HK-2 (cell line): ENCODE data around the gene PDX1.

Experiments used
- DNase-seq: peaks from one replicate; pipeline ENCODE4 v3.0.0-alpha.2; 2018; ENCODE audit not compliant: unreplicated experiment

Gene PDX1

DNA sequence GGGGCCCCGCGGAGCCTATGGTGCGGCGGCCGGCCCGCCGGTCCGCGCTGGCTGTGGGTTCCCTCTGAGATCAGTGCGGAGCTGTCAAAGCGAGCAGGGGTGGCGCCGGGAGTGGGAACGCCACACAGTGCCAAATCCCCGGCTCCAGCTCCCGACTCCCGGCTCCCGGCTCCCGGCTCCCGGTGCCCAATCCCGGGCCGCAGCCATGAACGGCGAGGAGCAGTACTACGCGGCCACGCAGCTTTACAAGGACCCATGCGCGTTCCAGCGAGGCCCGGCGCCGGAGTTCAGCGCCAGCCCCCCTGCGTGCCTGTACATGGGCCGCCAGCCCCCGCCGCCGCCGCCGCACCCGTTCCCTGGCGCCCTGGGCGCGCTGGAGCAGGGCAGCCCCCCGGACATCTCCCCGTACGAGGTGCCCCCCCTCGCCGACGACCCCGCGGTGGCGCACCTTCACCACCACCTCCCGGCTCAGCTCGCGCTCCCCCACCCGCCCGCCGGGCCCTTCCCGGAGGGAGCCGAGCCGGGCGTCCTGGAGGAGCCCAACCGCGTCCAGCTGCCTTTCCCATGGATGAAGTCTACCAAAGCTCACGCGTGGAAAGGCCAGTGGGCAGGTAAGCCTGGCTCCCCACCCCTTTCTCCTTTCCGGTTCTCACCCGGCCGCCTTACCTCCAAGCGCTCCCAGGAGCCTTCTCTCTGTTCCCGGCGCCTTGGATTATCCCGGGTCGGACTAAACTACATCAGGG, at the start of gene PDX1:
TSS of gene PDX1 (plus strand) at position 67 of the 743 bp plus-strand sequence. CDS start at position 206, 139 bp downstream.
- no peak for DNase-seq

DNA sequence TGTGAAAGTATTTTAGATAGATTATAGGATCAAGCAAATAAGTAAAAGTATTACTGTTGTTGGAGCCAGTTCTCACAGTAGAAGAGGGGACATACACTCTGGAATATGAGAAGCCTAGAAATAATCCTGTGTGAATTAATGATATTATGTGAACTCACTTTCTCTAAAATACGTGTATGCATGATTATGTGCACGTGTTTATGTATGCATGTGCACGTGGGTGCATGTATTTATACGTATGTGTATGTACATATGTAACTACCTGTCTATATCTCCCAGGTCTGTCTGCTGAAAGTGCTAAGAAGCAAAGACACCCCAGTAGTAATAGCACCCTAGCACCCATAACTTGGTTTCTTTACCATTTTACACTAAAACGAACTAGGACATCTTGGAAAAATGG, 41.5 kb upstream of the PDX1 start:
- DNase-seq: no peak

DNA sequence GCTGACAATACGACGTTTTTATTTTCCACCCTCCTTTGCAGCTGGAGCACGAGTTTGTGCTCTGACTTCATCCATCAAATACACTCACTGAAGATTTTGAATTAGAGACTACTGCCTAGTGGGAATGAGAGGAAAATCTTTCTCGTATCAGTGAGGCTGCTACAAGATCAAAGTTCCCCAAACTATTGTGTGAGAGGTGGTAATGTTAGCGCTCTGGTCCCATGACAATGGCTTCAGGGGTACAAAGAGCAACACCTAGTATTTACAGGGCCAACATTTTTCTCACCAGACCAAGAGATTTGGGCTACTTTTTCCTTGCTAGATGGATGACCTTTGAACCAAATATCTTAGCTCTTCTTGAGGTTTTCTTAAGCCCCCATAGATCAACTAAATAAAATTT, 30.3 kb upstream of the PDX1 start:
- no peak for DNase-seq

DNA sequence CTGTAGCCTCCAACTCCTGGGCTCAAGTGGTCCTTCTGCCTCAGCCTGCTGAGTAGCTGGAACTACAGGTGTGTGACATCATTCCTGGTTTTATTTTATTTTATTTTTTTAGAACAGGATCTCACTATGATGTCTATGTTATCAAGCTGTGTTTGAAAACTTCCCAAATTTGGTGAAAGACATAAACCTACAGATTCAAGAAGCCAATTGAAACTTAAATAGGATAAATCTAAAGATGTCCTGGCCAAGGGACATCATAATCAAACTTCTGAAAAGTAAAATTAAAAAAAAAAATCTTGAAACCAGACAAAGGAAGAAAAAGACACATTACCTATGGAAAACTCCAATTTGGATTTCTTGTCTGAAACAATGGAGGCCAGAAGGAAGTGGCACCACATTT, 23.1 kb upstream of the PDX1 start:
- DNase-seq: no peak

DNA sequence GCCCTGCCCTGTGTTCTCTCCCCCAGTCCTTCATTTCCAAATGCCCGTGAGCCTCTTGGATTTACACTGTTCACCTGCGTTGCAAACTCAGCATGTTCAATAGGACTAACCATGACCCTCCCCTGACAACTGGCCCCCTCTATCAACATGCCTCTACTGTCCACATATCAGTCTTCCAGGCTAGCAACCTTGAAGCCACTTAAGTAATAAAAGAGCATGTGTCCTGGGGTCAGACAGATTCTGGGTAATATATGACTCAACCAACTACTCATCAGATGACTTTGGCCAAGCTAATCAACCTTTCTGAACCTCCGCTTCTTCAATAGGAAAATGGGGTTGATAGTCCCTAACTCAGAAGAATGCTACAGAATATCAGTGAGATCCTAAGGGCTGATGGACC, 15.1 kb upstream of the PDX1 start:
- DNase-seq: no peak

DNA sequence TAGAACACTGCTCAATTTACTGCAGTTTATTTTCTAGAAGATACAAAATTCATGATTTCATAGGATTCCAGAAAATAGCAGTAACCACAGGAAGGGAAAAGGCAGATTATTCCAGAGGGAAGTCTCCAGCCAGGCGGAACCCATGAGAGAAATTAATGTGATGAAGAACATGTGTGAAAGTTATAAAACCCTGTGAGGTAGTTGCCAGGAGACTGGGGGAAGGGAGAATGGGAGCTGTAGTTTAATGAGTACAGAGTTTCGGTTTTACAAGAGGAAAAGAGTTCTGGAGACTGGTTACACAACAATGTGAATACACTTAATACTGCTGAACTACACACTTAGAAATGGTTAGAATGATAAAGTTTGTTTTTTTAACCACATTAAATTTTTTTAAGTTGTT, 14.2 kb upstream of the PDX1 start:
- no peak for DNase-seq

DNA sequence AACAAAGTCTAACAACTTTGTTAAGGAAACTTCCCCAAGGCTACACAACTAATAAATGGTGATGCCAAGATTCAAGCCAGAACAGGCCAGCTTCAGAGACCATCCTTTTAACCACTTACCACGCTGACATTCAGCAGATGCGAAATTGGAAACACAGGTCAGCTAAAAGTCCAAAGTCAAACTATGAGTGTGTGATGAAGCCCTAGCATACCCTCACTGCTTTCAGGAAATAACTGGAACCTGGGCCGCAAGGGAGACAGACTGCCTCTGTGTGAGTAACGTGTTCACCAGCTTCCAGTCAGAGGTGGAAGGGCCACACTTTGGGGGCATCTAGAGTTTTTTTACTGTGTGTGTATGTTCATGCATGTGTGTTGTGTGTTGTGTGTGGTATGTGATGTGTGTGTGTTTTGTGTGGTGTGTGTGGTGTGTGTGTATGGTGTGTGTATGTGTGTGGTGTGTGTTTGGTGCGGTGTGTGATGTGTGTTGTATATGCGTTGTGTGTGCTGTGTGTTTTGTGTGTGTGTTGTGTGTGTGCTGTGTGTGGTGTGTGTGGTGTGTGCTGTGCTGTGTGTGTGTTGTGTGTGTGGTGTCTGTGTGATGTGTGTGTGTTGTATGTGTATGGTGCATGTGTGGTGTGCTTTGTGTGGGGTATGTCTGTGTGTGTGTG, 12.5 kb upstream of the PDX1 start:
- DNase-seq: no peak

DNA sequence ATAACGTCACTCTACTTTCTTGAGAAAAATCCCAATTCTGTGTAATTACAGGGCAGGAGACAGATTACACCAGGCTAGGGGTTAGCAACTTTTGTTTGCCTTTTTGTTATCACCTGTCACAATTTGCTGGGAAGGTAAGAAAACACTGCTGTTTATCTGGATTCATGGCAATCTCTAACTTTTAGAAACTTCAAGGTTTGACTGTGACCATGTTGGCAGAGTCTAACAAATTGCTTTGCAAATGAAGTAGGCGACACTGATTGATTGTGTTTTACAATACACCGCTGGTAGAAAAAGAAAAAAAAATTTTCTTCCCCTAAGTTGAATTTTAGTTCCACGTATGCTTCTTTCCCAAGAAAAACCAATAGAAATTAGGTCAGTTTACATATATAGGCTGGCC, 10.4 kb upstream of the PDX1 start:
- no peak for DNase-seq

DNA sequence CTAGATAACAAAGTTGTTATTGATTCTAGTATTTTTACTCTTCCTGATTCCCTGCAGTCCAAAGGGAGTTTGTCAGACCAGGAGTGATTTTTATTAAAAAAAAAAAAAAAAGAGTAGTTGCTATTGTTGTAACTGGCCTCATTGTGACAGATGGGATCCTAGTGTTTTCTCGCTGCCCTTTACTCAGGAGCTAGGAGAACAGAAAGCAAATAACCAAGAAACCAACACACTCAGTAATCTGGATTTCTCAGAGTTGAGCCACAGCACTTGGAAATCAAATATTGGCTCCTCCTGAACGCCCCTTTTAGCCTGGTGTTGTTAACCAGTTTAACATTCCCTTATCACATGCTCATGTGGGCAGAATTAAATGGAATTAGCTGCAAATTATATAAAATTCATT, 8.3 kb upstream of the PDX1 start:
- DNase-seq: no peak

DNA sequence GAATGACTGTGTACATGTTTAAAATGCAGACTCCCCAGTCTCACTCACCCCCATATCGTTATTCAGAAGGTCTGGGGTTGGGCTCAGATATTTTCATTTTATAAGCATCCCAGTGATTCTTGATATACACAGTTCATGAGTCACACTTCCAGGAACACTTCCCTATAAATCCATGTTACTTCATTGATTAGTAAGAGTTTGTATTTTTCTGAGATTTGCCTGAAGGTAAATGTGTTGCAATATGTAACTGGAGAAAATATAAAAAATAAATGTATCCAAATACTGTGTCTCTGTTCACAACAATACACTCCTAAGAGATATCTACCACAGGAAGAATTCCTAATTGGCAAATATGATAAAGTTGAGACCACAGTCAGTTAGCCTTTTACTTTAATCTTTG, 6.6 kb upstream of the PDX1 start:
- no peak for DNase-seq

DNA sequence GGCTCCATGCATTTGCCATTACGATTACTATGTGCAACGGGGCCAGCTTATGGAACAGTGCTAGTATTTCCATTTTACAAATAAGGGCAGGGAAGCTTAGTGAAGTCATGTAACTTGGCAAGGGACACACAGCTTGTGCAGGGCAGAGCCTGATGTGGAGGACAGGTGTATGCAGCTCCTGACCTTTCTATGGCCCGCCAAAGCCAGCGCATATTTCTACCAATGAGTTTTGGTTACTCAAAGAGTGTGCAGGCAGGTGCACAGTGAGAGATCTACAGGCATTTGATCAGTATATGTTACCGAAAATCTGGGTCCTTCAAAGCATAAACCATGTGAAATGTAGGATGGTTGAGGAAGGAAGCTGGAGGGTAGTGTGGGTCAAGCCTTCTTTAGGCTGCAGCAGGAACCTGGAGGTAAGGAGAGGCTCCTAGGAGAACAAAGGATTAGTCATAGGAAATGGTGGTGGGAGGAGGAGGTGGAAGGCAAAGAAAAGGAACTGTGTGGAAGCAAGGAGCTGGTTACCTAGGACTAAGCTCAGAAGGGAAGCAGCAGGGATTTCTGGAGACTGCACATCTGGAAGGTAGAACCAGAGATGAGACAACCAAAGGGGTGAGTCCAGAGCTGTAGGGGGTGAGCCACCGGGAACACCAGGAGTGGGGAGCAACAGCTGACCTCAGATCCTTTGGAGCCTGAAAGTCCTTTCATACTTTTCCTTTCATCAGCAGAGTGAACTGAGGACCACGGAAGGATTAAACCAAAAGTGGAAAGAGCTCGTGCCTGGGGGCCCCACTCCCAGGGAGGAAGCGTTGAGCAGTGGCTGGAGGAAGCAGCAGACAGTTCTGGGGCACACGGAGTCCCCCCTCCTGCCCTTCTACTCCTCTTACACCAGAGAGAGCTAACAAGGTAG, 4.2 kb upstream of the PDX1 start:
- no peak for DNase-seq

DNA sequence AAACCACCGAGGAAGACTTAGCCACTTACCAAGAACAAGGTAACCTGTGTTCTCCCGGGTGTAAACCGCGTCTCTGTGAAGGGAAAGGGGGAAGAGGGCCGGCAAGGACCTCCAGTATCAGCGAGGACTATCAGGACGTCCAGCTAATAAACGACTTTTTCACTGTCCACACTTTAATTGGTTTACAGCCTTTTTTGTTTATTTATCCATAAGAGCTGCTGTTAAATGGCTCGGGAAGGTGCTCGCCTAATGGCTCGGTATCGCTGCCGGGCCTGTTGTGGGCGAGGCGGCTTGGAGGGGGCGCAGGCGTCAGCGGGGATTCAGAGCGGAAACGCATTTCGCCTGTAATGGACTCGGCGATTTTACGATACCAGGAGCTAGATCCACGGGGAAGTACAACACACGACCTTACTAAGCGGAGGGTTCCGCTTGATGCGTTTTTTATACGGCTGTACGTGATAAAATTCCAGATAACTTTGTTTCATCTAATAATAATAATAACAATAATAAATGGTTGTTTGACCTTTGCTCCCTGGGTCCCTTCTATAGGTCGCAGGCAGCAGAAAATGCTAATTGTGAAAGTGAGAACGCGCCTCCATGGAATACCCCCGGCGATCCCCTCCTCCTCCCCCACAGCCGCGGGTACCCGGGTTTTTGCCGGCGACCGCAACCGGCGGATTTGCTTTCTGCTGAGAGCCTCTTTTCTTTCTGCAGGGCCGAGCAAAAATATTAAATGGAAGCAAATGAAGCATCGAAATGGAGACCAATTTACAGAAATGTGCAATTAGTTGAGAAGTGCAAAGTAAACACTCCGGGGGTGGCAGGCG, 2.5 kb upstream of the PDX1 start:
- no peak for DNase-seq

DNA sequence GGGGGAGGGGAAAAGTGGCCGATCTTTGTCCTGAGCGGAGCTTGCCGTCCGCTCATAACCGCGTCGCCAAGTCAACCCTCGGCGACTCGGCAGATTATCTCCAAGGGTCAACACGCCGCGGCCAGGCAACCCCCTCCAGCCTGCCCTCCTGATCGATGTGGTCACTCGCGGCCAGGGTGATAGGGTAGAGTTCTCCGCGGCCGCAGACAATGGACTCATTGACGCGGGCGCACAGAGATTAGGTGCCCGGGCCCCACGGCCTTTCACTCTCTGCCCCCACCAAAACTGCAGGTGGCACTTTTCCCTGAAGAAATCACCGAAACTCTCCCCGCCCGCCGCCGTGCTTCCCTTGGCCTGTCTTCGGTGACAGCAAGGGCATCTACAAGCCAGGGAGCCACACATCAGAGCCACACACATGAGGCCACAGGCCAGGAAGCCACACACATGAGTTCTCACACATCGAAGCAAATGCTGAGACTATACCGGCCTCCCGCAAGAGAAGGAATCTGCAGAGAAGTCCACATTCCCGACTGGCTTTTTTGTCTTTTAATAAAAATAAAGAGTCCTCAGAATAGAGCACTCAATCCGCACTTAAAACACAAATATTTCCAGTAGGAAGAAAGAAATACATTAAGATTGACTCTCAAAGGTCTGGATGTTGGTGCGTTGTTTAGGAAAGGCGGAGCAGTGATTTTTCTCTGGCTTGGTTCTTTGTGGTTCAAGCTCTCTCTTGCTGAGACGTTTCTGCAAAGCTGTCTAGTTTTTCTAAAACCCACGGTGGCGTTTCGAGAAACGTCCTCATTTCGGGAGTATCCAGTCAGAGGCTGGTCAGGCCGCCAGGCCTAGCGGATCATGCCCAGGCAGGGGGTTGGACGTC, 1.5 kb upstream of the PDX1 start:
- no peak for DNase-seq

DNA sequence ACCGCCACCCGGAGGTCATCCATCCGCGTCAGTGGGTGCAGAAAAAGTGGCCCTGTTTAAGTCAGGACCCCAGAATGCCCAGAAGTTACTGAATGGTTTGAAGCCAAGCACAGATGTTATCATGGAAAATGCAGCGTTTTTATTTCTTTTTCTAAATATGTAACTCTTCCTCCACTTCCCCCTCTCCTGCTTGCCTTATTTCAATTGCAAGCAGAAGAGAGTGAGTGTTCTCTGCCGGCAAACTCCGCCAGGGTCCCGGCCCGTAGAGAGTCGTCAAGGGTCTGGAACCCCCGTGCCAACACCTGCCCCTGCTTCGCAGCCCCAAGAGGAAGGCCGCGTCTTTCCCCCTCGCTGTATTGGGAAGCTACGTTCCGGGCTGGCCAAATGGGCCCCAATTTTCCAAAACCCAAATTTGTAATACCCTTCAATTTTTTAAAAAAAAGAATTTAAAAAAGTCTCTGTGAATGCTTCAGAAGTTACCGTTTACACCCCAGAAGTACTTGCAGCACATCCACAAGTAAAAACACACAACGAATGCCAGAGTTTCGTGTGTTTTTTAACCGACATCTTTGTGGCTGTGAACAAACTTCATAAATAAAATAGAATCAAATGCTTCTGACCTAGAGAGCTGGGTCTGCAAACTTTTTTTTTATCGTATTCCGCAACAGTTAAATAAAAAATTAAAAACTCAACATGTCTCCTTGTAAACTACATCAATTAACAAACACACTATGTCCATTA, 712 bp upstream of the PDX1 start:
- DNase-seq: no peak

DNA sequence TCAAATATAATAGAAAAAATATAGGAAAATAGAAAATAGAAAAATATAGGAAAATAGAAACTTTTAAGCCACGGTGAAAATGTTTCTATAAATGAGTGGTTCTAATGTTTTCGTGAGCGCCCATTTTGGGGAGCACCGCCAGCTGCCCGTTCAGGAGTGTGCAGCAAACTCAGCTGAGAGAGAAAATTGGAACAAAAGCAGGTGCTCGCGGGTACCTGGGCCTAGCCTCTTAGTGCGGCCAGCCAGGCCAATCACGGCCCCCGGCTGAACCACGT, 204 bp upstream of the PDX1 start:
- no peak for DNase-seq

DNA sequence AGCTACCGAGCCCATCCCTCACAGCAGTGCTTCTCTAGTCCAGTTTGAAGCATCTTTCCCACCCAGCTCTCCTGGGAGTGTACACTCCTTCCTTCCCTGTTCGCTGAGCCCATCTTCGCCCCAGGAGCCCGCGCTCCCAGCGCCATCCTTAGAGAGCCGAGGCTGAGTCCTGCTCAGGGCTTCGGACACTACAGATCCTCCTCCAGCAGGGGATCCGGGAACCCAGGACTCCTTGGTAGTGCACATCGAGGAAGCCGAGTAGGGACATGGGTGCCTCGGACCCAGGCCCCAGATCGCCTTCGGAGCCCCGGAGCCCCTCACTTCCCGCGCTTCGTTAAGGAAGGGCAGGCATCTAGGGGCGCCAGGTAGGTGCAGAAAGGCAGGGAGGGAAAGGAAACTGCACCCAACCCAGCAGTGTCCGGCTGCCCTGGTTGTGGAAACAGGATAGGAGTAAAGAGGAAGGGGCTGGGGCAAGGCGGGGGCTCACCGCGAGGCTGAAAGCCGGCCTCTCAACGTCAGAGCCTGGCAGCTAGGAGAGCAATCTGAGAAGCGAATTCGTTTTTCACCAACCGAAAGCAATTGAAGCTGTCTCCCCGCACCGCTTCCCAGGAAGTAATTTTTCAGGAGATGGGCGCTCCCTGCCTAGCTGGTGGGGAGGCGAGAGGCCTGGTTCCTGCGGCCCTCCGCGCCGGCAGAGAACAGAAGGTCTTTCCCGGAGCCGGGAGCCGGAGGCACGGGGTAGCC, 1.0 kb downstream of the PDX1 start:
- no peak for DNase-seq

DNA sequence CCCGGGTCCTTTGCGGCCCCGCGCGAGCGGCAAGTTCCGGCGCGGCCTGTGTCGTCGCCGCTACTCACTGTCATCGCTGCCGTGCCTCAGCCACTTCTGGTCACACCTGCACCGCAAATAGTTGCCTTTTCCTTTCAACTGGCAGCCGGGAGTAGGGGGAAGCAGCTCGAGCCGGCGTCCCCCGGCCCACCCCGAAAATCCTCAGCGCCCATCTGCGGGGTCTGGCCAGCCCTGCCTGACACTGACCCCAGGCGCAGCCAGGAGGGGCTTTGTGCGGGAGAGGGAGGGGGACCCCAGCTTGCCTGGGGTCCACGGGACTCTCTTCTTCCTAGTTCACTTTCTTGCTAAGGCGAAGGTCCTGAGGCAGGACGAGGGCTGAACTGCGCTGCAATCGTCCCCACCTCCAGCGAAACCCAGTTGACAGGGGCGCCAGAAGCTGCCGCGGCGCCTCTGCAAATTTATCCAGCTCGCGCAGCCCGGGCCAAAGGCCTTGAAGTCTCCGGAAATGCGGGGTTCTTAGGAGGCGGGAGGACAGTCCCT, 1.7 kb downstream of the PDX1 start:
- no peak for DNase-seq

DNA sequence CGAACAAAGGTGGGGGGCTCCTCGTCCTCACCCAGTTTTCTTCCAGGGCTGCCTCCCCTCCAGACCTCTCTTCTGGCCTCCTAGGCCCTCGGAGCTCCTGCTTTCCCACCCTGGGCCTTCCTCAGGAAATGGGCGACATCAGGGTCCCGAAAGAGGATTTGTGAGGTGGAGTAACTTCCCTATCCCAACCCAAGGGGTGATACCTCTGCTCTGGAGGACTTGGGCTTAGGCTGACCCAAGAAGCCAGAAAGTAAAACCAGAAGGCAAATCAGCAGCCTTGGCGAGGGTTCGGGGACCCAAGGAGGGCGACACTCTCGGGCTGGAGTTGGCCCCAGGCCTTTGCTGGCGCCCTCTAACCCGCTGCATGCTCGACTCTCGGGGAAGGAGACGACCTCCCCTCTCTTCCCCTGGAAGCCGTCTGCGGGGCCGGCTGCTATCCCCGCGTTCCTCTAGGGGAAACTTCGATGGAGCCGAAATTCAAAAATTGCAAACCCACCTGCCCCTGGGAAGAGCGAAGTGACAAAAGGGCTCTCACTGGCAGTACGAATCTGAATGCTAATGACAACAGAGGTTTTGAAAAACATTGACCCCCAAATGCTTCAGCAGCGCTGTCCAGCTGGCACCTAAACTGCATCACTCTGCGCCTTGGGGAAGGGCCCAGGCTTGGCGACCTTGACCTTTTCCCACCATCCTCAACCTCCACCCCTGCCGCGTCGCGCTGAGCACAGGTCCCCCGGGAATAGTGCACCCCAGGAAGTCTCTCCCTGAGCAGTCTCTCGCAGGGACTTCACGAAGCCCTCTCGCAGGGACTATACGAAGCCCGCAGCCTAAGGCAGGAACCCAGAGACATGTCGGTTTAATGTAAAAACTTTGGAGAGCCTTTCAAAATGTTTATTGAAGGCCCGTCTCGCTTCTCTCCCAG, 2.4 kb downstream of the PDX1 start:
- no peak for DNase-seq
